Brain microvascular endothelial cell (primary cell): ENCODE data around the gene MIOX.

ENCODE experiments used
- DNase-seq: peaks from one replicate; pipeline ENCODE4 v3.0.0-alpha.2; 2020
- H3K27ac ChIP-seq: fragments of 250-450 bp; sonication (Bioruptor Pico); 2 replicates; pipeline ENCODE4 v1.5.1; 2020; ENCODE audit warnings: mild to moderate bottlenecking, moderate library complexity
- H3K27me3 ChIP-seq: fragments of 250-450 bp; sonication (Bioruptor Pico); replicated peaks from 2 replicates; pipeline ENCODE4 v1.5.1; 2020; ENCODE audit warnings: mild to moderate bottlenecking
- H3K36me3 ChIP-seq: fragments of 250-450 bp; sonication (Bioruptor Pico); replicated peaks from 2 replicates; pipeline ENCODE4 v1.5.1; 2020; ENCODE audit warnings: mild to moderate bottlenecking
- H3K4me3 ChIP-seq: 2 replicates; pipeline ENCODE4 v1.5.1; 2011; ENCODE audit warnings: low read depth, mild to moderate bottlenecking, control low read depth, low read length, moderate library complexity
- CTCF ChIP-seq: IDR thresholded peaks from 2 replicates; pipeline ENCODE4 v1.5.1; 2011; ENCODE audit warnings: low read depth, mild to moderate bottlenecking, moderate library complexity, low read length, control low read depth, inconsistent platforms; ENCODE audit errors: missing control alignments
- in situ Hi-C: cut with HindIII; loops from 2 replicates; pipeline ENCODE4 v1.10.0; 2017; ENCODE audit warnings: low sequenced_read_pairs, low pct_ligation_motif_present

The MIOX gene

GRCh38 chr22:50464451-50464850 is 22.2 kb upstream of the MIOX start:
- peaks cover 70% of the 10 kb centered on the region for H3K36me3 ChIP-seq
- H3K27me3 ChIP-seq, result no peaks in the 10 kb centered on the region
- no peak overlapping the region for H3K27ac ChIP-seq
- no peak for DNase-seq
- no peak for TF ChIP-seq CTCF
- no peak overlapping the region for H3K4me3 ChIP-seq
- in situ Hi-C loops, result no loop called here

DNA sequence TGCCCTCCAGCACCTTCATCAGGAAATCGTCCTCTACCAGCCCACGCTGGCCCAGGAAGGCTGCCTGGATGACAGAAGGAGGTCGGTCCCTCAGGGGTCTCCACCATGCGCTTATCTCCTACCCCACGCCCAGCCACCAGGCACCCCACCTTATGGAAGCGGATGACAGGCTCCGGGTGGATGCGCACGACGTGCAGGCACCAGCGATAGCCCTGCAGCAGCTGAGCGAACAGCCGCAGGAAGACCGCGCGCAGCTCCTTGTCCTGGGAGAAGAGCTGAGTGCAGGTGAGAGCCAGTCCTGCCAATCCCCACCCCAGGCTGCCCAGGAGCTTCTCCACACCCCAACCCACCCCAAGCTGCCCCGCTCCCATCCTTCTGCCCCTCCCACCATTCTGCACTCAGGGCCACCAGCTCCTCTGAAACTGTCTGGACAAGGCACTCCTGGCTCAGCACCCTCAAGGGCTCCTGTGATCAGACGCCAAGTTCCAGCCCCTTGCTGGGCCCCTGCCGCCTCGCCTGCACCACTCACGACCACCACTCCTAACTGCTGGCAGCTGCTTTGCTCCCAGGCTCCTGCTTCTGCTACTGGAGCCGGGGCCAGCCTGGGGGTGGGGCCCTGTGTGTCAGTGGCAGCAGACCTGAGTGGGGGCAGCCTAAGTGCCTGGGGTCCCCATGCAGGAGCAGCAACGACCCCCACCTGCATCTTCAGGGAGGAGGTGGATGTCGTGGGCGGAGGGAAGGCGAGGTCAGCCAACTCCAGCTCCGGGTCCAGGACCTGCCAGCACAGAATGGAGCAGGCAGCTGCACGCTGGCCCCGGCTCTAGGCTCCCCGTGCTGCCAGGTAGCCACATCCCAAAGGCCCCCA is 21.4 kb upstream of the MIOX start:
- no peaks in the 10 kb centered on the region for H3K27me3 ChIP-seq
- H3K27ac ChIP-seq, result no peak overlapping the region
- no peak for TF ChIP-seq CTCF
- no peak for DNase-seq
- H3K36me3 ChIP-seq, result peaks cover 64% of the 10 kb centered on the region
- in situ Hi-C loops, result no loop called here
- no peak overlapping the region for H3K4me3 ChIP-seq

- no peak for DNase-seq
- H3K4me3 ChIP-seq, result no peak overlapping the region
- in situ Hi-C loops, result no loop called here
- no peak overlapping the region for H3K27ac ChIP-seq
- H3K27me3 ChIP-seq, result no peaks in the 10 kb centered on the region
- H3K36me3 ChIP-seq, result peaks cover 48% of the 10 kb centered on the region
- TF ChIP-seq CTCF, result no peak
Observed at GRCh38 chr22:50467341-50467740, 19.3 kb upstream of the MIOX start.

GRCh38 chr22:50467773-50468440 is 18.8 kb upstream of the MIOX start:
- H3K27me3 ChIP-seq, result no peaks in the 10 kb centered on the region
- TF ChIP-seq CTCF, result no peak
- peaks cover 44% of the 10 kb centered on the region for H3K36me3 ChIP-seq
- DNase-seq, result no peak
- in situ Hi-C loops, result no loop called here
- no peak overlapping the region for H3K27ac ChIP-seq
- no peak overlapping the region for H3K4me3 ChIP-seq

DNA sequence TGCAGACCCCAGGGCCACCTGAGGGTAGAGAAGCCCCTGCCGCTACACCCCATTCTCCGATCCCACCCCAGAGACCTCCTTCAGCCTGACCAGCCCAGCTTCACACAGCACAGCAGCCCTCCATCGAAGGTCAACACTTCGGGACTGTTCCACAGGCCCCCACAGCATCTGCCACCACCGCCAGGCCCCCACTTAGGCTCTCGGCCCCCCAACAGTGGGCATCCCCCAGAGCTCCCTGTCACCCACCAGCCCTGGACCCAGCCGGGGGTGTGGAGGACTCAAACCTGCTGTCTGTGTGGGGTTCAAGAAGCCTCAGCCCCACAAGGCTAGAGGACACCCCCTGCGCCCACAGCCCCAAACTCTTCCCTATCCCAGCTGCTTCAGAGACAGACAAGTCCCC is 18.0 kb upstream of the MIOX start:
- no peak overlapping the region for H3K27ac ChIP-seq
- in situ Hi-C loops, result no loop called here
- peaks cover 37% of the 10 kb centered on the region for H3K36me3 ChIP-seq
- no peak for DNase-seq
- H3K27me3 ChIP-seq, result no peaks in the 10 kb centered on the region
- no peak overlapping the region for H3K4me3 ChIP-seq
- no peak for TF ChIP-seq CTCF
